HEK293 (cell line): Measurements from ENCODE around the gene ZSCAN29.

Experiments
- CTCF ChIA-PET: fragments of 350-600 bp; formaldehyde crosslinking; extraction: SDS; loops from one replicate; lab custom pipeline; 2021; ENCODE audit warnings: antibody characterized with exemption; lab: Yijun Ruan, JAX
- POLR2A ChIA-PET: fragments of 300-600 bp; formaldehyde crosslinking; extraction: SDS; loops from one replicate; lab custom pipeline; 2020; ENCODE audit warnings: antibody characterized with exemption, inconsistent platforms; lab: Yijun Ruan, JAX
- H3K27ac ChIP-seq: fragments of 200-500 bp; sonication (Bioruptor generic); 2 replicates; pipeline ENCODE4 v1.5.1; 2014; ENCODE audit warnings: low read depth, low read length, control low read depth, inconsistent platforms; ENCODE audit errors: extremely low read depth
- H3K36me3 ChIP-seq, 2 experiments: fragments of 200-500 bp in 1 of 2; sonication (Bioruptor generic) in 1 of 2; 1 replicate in 1 of 2; 2 replicates in 1 of 2; pipeline ENCODE4 v1.5.1; 2014 to 2017; ENCODE audit warnings: inconsistent platforms in 2 of 2, low read length in 2 of 2; ENCODE audit not compliant: control insufficient read depth in 2 of 2, insufficient read depth in 1 of 2
- H3K4me1 ChIP-seq: fragments of 200-500 bp; sonication (Bioruptor generic); 2 replicates; pipeline ENCODE4 v1.5.1; 2014; ENCODE audit warnings: mild to moderate bottlenecking, low read length, inconsistent platforms; ENCODE audit not compliant: control insufficient read depth, insufficient read depth
- H3K4me3 ChIP-seq: 2 replicates; pipeline ENCODE4 v1.5.1; 2011; ENCODE audit warnings: low read depth, mild to moderate bottlenecking, control low read depth, low read length, moderate library complexity
- H3K9me3 ChIP-seq: fragments of 200-500 bp; sonication (Bioruptor generic); 2 replicates; pipeline ENCODE4 v1.5.1; 2014; ENCODE audit warnings: low read depth, low read length, inconsistent platforms; ENCODE audit not compliant: control insufficient read depth, insufficient read depth
- IKZF3 ChIP-seq: fragments of 450-650 bp; IDR thresholded peaks from 2 replicates; pipeline ENCODE4 v1.5.0; 2018; ENCODE audit warnings: missing biosample characterization, mild to moderate bottlenecking, missing genetic modification characterization, moderate library complexity
- KLF10 ChIP-seq: fragments of 450-650 bp; IDR thresholded peaks from 2 replicates; pipeline ENCODE4 v1.5.1; 2018; ENCODE audit warnings: missing biosample characterization, mild to moderate bottlenecking, missing genetic modification characterization
- SP7 ChIP-seq: fragments of 450-650 bp; formaldehyde crosslinking; IDR thresholded peaks from 2 replicates; pipeline ENCODE4 v1.5.1; 2016; ENCODE audit warnings: missing biosample characterization, missing genetic modification characterization
- ZNF10 ChIP-seq: fragments of 450-650 bp; formaldehyde crosslinking; IDR thresholded peaks from 2 replicates; pipeline ENCODE4 v1.5.1; 2017; ENCODE audit warnings: missing biosample characterization, missing genetic modification characterization
- ZNF148 ChIP-seq: fragments of 450-650 bp; formaldehyde crosslinking; IDR thresholded peaks from 2 replicates; pipeline ENCODE4 v1.5.0; 2017; ENCODE audit warnings: missing biosample characterization, missing genetic modification characterization, borderline replicate concordance
- ZNF174 ChIP-seq: fragments of 450-650 bp; formaldehyde crosslinking; IDR thresholded peaks from 2 replicates; pipeline ENCODE4 v1.5.0; 2017; ENCODE audit warnings: missing biosample characterization, mild to moderate bottlenecking, missing genetic modification characterization
- ZNF175 ChIP-seq: fragments of 450-650 bp; formaldehyde crosslinking; IDR thresholded peaks from 2 replicates; pipeline ENCODE4 v1.5.1; 2016; ENCODE audit warnings: missing biosample characterization, missing genetic modification characterization
- ZNF19 ChIP-seq: fragments of 450-650 bp; formaldehyde crosslinking; IDR thresholded peaks from 2 replicates; pipeline ENCODE4; 2016; ENCODE audit warnings: missing biosample characterization, missing genetic modification characterization, low read depth
- ZNF202 ChIP-seq: fragments of 450-650 bp; formaldehyde crosslinking; IDR thresholded peaks from 2 replicates; pipeline ENCODE4 v1.5.1; 2016; ENCODE audit warnings: missing biosample characterization, missing genetic modification characterization, borderline replicate concordance
- ZNF302 ChIP-seq: fragments of 450-650 bp; formaldehyde crosslinking; IDR thresholded peaks from 2 replicates; pipeline ENCODE4 v1.5.1; 2016; ENCODE audit warnings: missing biosample characterization, missing genetic modification characterization, low read depth
- ZNF37A ChIP-seq: fragments of 450-650 bp; IDR thresholded peaks from 2 replicates; pipeline ENCODE4 v1.5.1; 2018; ENCODE audit warnings: missing biosample characterization, missing genetic modification characterization
- ZNF423 ChIP-seq: fragments of 450-650 bp; formaldehyde crosslinking; IDR thresholded peaks from 2 replicates; pipeline ENCODE4 v1.5.1; 2016; ENCODE audit warnings: missing biosample characterization, missing genetic modification characterization
- ZNF510 ChIP-seq: fragments of 450-650 bp; formaldehyde crosslinking; IDR thresholded peaks from 2 replicates; pipeline ENCODE4 v1.5.1; 2018; ENCODE audit warnings: mild to moderate bottlenecking, missing genetic modification characterization, missing biosample characterization; ENCODE audit not compliant: insufficient replicate concordance
- ZNF544 ChIP-seq: fragments of 450-650 bp; formaldehyde crosslinking; IDR thresholded peaks from 2 replicates; pipeline ENCODE4 v1.5.0; 2017; ENCODE audit warnings: missing biosample characterization, missing genetic modification characterization
- ZNF558 ChIP-seq: fragments of 450-650 bp; formaldehyde crosslinking; IDR thresholded peaks from 2 replicates; pipeline ENCODE4 v1.5.1; 2016; ENCODE audit warnings: missing biosample characterization, missing genetic modification characterization
- ZNF692 ChIP-seq: fragments of 450-650 bp; formaldehyde crosslinking; IDR thresholded peaks from 2 replicates; pipeline ENCODE4 v1.5.1; 2016; ENCODE audit warnings: missing biosample characterization, missing genetic modification characterization
- ZNF785 ChIP-seq: fragments of 450-650 bp; formaldehyde crosslinking; IDR thresholded peaks from 2 replicates; pipeline ENCODE4 v1.5.1; 2016; ENCODE audit warnings: missing biosample characterization, missing genetic modification characterization
- ZNF792 ChIP-seq: fragments of 450-650 bp; formaldehyde crosslinking; IDR thresholded peaks from 2 replicates; pipeline ENCODE4 v1.5.1; 2016; ENCODE audit warnings: missing biosample characterization, missing genetic modification characterization
- ZNF843 ChIP-seq: fragments of 450-650 bp; formaldehyde crosslinking; IDR thresholded peaks from 2 replicates; pipeline ENCODE4 v1.5.1; 2016; ENCODE audit warnings: missing biosample characterization, missing genetic modification characterization
- ZSCAN18 ChIP-seq: fragments of 450-650 bp; formaldehyde crosslinking; IDR thresholded peaks from 2 replicates; pipeline ENCODE4 v1.5.1; 2016; ENCODE audit warnings: missing biosample characterization, missing genetic modification characterization

ZSCAN29 gene

GRCh38 chr15:43317566-43318184 lies 53.2 kb downstream of the ZSCAN29 start:
- TF ChIP-seq ZNF37A (no peak), ZNF423 (tag by site-specific recombination) (no peak), IKZF3 (tag by site-specific recombination) (no peak), ZNF558 (tag by site-specific recombination) (no peak), ZNF10 (tag by site-specific recombination) (no peak), ZNF148 (tag by site-specific recombination) (no peak), ZNF544 (tag by site-specific recombination) (no peak), ZNF175 (no peak), ZNF692 (tag by site-specific recombination) (no peak), ZNF785 (tag by site-specific recombination) (no peak), ZNF202 (tag by site-specific recombination) (no peak)
- no peaks in the 10 kb centered on the region for H3K9me3 ChIP-seq
- POLR2A ChIA-PET = no interaction called here
- H3K4me3 ChIP-seq = no peak overlapping the region
- CTCF ChIA-PET = no interaction called here
- H3K27ac ChIP-seq = no peak overlapping the region
- H3K36me3 ChIP-seq = no peaks in the 10 kb centered on the region
- no peaks in the 10 kb centered on the region for H3K4me1 ChIP-seq

GRCh38 chr15:43316971-43317346 lies 53.9 kb downstream of the ZSCAN29 start:
- no peak overlapping the region for H3K27ac ChIP-seq
- TF ChIP-seq ZNF175 (no peak), ZNF843 (tag by site-specific recombination) (no peak), ZNF302 (no peak), SP7 (no peak), KLF10 (no peak), IKZF3 (tag by site-specific recombination) (no peak), ZNF174 (no peak), ZSCAN18 (no peak), ZNF19 (tag by site-specific recombination) (no peak), ZNF510 (tag by site-specific recombination) (no peak), ZNF792 (tag by site-specific recombination) (no peak)
- TF ChIP-seq, all 188 proteins: peak for 0
- POLR2A ChIA-PET = no interaction called here
- no peaks in the 10 kb centered on the region for H3K4me1 ChIP-seq
- no peaks in the 10 kb centered on the region for H3K36me3 ChIP-seq
- H3K9me3 ChIP-seq = no peaks in the 10 kb centered on the region
- CTCF ChIA-PET = interaction anchor here (0.6 kb wide), 1 partner anchor 613 kb away, joined by 3 read pairs; no protein-coding TSS in a partner anchor
- H3K4me3 ChIP-seq = no peak overlapping the region
